T1000 (cell line): Measurements from ENCODE around the gene FAM124B.

Source experiments
- DNase-seq: peaks from one replicate; lab custom pipeline; 2025; ENCODE audit warnings: mixed read lengths; lab: John Stamatoyannopoulos, UW

FAM124B gene

DNA sequence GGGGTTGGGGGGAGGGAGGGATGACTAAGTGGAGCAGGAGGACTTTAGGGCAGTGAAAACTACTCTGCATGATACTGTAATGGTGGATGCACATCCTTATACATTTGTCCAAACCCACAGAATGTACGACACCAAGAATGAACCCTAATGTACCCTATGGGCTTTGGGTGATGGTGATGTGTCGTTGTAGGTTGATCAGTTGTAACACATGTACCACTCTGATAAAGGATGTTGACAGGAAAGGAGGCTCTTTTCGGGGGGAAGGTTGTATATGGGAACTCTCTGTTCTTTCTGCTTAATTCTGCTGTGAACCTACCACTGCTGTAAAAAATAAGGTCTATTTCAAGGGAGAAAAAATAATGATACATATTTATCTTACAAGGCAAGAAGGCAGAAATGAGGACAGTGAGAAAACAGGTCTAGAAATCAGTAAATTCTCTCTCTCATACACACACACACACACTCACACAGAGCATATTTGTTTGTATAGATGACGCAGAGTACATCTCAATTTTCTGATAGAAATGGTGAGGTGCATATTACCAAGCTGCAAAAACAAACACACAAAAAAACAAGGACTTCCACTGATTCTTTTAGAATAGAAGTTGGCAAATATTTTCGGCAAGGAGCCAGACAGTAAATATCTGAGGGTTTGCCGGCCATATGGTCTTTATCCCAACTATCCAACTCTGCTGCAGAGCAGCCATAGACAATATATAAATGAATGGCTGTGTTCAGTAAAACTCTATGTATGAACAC lies 20.2 kb downstream of the FAM124B start:
- no peak for DNase-seq

DNA sequence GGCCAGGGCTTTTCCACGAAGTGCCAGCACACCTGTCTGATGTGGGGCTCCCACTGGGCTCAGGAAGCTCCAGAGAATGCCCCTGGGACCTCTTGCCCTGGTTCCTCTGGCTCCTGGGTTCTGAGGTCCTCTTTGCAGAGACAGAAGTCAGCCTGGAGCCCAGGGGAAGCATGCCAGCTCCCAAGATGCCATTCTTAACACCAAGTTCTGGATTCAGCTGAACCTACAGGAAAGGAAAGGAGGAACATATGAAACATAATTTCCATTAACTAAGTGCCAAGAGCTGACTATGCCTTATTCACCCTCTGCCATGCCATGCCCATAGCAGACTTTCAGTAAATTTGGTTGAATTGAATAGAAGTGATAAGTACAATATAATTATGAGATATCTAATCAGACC lies 21.9 kb downstream of the FAM124B start:
- no peak for DNase-seq

DNA sequence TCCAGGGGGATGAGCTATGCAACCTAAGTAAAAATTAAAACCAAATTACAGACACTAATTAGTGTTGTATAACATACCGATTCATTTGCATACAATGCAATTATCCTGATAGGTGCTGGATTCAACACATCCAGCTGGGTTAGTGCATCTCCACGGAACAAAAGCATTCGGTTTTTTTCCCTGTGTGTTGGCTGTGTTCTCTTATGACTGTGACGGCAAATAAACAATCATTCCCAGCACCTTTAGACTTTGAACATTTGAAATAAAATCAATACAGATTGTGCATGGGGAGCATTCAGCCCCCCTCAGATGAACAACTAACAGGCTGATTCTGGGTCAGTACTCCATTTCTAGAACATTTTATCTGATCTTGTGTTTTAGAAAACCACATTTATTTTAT lies 22.7 kb downstream of the FAM124B start:
- DNase-seq, result no peak

DNA sequence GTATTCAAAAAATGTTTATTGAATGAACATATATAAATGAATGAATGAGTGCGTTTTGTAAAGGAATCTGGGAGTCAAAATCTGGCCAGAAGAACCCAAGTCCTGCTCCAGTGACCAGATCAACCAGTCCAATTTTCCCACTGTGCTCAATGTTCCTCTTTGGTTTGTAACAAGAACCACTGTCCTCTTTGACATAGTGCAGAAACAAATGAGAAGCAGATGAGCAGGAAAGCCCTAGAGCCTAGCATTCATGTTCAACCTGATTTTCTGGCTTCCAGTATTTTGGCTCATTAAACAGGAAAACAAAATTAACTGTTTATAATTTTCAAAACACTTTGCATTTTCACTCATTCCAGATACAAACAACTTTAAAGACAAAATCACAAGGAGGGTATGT lies 23.2 kb downstream of the FAM124B start:
- DNase-seq, result no peak

DNA sequence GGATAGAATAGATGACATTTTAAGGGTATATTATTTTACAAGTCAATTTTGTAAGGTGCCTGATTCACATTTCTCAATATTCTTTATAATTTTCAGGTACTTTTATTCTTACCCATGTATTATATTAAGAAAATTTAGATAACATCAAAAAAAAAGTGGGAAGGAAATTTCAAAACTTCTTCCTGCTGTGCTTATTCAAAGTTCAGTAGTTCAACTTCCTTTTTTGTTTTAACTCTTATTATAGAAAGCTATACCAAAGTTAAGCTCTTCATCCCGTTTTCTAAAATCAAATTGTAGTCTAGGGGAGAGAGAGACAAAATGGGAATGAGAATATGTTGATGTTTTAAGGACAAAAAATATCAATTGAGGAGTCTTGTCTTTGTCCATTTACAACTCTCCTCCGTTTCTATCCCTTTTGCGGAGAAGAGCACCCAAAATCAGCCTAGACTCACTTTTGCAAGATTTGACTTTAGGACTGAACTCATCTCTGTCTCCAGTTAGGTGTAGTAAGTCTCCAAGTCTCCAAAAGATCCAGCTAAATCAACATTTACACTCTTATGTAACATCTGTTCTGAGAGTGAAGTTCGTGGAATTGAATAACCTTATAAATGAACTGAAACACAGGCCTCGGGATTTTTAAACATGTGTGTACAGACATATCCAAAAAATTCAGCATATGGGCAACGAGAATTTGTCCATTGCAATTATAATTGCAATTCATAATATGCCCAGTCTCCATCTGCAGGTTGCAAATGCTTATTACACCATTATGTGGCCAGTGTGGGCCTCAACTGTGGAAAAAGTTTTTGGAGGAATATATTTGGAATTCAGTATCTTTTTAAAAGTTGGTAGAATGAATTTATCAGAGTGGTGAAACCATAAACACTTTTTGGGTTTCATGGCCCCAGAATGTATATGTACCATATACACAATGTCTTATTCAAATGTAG lies 23.9 kb downstream of the FAM124B start:
- no peak for DNase-seq

DNA sequence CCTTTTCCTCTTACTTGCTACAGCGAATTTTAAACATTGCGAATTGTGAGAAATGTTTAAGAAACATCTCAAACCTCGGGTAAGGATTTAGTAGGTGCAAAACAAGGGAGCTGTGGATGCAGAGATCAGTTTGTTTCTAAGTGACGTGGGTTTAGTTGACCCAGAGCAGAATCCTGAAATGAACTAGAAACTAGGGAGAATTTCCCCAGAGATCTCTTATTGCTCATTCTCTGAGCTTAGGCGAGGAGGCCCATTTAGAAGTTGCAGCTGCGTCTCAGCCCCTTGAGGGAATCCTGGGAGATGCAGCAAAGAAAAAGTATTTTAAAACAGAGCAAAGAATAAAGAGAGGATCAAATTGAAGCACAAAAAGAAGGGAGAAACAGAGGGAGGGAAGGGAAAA lies 29.3 kb downstream of the FAM124B start:
- DNase-seq, result no peak

DNA sequence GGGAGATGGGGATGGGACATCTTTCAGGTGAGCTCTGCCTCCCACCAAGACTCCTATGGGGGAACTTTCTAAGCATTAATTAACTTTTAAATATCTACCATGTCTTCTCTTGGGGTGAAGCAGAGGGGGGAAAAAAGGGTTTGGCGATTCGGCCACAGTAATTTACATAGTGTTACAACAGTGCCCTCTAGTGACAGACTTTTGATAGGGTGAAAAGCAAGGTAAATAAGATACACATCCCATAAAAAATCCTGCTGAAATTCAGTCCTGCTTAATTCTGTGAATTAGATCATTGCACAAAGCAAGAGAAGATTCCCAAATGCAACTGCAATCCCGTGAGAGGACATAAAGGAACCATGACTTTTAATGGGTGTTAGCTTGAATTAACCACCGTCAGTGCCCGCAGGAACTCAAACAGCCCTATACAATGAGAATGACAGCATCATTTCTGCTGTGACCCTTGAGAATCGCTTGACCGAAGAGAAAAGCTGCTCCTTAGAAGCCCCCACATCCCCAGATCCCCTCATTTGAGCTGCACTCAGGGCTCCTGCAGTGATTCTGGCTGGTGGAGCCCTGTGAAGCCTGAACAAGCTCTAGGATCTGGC lies 32.8 kb downstream of the FAM124B start:
- no peak for DNase-seq

DNA sequence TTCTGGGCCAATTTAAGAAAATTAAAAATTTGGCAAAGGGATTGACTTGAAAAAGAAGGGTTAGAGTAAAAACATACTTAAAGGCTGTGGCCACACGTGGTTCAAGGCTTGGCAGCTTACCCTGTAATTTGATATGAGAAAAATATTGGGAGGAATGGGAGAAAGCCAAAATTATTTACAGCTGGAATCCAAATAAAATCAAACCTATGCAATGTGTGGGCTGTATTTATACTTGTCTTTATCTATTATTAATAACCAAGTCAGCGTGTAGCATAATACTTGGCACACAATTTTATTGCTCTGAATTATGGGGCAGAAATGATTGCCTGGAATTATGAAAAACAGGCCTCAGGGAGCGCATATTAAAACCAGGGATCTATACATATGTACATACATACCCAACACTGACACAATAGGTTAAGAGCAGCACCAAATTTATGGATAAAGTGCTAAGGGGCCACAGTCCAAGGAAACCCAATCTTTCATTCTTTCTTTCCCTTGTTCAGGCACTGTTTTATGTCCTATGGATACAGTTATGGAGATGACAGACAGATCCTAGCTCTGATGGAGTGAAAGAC lies 35.6 kb downstream of the FAM124B start:
- no peak for DNase-seq

DNA sequence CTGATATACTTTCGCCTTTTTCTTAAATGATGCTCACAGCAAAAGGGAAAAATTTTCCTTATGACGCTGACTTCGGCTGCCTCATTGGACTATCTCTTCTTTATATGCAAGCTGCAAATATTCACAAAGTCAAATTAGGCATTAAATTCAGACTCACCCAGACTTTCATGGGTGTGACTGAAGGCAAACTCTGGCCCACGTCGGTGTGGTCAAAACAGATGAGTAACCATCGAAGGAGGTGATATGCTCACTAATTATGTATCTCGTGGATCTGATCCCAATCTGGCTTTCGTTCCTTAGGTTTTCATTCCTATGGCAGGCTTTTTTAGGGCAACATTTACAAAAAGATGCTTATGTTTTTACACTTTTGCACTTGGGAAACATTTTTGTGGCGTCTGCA lies 36.6 kb downstream of the FAM124B start:
- no peak for DNase-seq

DNA sequence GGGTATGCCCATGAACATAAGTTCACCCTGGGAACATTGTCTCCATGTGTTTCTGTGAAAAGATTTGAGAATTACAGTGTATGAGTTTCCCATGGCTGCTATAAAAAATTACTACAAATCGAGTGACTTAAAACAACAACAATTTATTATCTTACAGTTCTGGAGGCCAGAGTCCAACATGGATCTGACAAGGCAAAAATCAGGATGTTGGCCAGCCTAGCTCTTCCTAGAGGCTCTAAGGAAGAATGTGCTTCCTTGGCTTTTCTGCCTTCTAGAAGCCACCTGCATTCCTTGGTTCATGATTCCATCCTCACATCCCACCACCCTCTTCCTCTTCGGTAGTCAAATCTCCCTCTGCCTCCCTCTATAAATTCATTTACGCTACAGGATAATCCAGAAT lies 38.6 kb downstream of the FAM124B start:
- DNase-seq, result no peak

DNA sequence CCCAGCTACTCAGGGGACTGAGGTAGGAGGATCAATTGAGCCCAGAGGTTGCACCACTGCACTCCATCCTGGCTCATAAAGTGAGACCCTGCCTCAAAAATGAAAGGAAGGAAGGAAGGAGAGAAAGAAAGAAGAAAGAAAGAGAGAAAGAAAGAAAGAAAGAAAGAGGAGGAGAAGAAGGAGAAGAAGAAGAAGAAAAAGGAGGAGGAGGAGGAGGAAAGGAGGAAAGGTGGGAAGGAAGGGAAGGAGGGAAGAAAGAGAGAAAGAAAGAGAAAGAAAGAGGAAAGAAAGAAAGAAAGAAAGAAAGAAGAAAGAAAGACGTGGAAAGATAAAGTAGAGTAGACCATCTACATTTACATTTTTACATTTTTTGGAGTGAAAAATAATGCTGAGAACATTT lies 39.8 kb downstream of the FAM124B start:
- DNase-seq, result no peak

DNA sequence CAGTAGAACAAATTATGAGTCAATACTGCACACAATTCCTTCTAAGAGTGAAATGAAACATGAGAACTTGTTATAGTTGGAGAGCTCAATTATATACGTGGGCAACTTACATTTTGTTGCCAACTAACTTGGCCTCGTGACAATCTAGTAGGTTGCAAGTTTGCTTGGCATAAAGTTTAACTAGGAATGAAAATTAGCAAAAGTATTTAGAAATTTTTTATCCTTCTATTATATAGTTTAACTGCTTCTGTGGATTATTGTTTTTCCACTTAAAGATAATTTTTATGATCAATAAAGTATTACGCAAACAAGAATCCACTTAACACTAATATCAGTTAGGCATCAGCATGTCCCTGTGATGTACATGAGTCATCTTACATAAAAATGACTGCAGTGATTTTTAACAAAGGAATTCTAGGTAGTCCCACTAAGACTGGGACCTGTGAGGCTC lies 41.1 kb downstream of the FAM124B start:
- DNase-seq, result no peak

DNA sequence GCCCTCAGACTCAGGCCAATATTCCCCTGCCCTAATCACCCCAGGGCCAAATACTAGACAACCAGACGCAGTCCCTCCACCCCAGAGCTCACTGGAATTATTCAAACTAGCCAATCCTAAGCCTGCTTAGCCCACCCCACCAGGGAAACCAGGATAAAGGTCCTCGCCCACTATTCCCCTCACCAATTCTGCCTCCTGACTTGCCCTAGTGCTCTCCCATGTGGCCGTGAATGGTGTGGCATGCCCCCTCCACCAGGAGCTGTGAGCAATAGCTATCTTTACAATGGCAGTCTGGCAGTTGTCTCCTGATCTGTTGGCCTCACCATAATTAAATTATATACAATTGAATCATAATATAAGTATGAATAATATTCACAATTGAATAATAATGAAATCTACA lies 42.3 kb downstream of the FAM124B start:
- DNase-seq, result no peak

DNA sequence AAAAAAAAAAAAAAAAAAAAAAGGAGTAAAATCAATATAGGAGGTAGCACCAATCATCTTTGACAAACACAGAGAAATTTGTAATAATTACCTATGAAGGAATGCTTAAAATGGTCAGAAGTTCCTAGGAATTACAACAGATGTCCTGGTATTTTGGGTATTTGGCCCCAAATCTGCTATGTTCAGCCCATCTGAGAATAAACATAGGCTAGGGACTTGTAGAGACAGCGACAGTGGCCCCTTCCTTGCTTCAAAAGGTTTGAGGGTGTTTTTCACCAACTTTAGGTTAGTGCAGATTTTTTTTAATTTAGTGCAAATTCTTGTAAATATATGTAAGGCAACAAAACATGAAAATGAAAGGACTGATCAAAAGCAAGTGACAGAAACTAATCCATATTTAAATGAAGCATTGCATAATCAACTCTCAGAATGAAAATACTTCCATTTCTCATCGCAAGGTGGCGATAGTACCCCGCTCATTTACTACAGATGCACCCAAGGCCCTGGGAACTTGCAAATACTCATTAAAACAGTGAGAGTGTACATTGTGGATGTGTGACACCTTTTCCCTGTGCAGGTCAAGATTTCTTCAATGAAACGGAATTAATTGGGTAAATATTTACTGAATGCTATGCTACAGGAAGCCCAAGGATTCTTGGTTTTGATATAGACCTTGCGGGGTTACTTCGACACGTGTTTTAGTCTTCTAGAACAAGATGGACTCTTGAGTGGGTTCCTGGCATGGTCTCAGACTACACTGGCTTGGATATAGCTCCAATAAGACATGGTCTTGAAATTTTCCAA lies 44.6 kb downstream of the FAM124B start:
- DNase-seq, result peak; percentile 28

DNA sequence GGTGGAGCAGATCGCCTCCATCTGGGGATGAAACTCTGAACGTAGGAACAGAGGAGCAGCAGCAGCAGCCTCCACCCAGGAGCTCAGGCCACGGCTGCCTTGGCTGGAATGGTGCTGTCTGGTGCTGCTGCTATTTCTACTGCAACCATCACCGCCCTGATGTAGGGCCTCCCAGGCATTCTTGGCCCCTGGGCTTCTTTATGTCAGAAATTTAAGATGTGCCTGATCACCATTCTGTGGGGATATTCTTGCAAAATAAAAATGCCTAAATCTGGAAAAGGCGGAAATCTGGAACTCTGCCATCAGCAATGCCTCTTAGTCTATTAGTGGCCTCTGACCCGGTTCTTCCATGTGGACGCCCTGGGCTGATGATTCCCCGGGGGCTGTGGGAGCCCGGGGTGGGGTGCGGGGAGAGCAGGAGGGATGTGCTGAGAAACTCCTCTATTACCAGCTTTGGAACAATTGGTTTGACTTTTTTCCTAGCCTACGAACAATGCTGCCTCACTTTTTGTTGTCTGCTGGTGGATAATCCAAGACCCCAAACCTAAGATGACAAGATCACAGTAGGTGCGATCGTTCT lies 47.2 kb downstream of the FAM124B start:
- DNase-seq, result no peak

DNA sequence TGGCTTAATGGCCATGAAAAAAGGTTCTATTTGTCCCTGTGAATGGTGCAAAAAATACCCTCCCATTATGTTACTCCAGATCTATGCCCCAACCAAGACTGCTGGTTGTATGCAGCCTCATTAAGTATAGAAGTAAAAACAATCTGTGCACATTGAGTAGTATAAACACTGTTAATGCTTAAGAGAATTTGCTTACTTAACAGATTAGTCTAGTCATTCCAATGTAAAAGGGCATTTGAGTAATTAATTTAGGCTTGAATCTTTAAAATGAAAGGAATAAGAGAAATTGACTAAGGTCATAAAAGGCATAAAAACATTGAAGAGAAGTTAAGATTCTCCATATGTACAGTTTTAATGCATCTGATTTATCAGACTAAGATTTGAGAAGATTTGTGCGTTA lies 51.2 kb downstream of the FAM124B start:
- DNase-seq, result no peak

DNA sequence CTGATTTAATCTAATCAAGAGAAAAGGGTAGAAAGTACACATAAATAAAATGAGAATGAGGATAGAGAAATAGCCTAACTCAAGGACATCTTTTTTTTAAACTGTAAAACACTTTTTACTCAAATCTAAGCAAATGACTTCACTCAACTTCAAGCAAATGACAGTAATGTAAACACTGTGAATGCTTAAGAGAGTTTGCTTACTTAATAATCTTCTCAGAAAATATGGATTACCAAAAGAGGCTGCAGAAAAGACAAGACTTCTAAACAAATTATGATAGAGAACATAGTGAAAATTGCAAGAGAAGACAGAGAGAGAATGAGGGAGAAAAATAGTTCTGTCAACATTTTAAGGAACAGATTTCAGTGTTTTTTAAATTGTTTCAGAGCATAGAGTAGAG lies 52.5 kb downstream of the FAM124B start:
- no peak for DNase-seq

DNA sequence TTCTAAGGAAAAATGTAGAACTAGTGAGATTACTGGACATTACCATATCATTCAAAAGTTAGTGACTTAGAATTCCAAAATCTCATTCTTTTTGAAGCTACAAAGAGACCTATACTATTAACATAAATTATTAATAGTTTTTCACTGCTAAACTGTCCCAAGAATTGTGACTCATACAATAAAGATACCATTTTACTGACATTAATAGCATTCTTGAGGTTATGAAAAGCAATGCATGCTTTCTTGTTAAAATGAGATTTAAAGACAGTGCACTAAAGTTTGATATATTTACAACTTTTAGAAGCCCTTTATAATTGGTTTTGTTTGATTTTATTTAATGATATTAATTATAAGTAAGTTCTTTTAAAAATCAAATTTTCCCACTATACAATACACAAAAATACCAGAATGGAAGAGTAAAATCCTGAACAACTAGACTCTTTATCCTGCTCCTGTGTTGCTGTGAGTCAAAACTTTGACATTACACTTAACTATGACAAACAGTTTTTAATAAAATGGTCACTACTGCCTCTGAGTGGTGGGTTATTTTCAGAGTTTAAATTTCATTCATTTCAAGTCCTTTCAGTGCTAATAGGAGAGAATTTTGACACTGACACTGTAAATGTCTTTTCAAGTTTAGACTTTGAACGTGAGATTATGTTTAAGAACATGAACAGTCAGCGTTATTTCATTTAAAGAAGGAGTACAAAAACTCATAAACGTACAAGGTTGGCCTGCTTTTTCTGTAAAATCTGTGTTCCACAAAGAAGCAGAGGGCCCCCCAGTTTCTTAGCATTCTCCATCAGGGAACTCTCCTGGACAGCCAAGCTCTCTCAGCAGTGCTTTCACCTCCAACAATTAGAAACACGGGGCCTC lies 54.5 kb downstream of the FAM124B start:
- DNase-seq, result no peak

DNA sequence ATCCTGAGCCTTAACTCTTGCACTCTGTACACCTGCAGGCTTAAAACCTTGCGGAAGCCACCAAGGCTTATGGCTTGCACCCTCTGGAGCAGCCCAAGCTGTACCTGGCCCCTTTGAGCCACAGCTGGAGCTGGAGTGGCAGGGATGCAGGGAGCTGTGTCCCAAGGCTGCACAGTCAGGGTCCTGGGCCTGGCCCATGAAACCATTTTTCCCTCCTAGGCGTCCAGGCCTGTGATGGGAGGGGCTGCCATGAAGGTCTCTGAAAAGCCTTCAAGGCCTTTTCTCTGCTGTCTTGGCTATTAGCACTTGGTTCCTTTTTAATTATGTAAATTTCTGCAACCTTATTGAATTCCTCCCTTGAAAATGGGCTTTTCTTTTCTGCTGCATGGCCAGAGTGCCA lies 56.4 kb downstream of the FAM124B start:
- no peak for DNase-seq

DNA sequence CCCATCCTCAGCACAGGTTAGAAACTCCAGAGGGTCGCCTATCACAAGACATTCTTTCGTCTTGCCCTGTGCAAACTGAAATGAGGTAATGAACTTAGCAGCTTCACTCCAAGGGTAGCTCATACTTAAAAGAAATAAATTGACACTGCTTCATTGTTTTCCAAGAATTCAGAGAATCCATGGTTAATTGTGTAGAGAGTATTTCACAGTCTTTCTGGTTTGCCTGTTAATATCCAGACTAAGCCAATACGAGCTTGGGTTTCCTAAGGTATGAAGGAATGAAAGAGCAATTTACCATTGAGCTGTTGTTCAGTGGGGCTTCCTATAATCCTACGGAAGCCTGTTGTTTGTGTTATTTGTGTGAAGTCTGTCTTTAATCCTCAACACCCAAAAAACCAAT lies 58.7 kb downstream of the FAM124B start:
- no peak for DNase-seq
